ENCODE data around the gene EEF1A2.

The EEF1A2 gene

DNA sequence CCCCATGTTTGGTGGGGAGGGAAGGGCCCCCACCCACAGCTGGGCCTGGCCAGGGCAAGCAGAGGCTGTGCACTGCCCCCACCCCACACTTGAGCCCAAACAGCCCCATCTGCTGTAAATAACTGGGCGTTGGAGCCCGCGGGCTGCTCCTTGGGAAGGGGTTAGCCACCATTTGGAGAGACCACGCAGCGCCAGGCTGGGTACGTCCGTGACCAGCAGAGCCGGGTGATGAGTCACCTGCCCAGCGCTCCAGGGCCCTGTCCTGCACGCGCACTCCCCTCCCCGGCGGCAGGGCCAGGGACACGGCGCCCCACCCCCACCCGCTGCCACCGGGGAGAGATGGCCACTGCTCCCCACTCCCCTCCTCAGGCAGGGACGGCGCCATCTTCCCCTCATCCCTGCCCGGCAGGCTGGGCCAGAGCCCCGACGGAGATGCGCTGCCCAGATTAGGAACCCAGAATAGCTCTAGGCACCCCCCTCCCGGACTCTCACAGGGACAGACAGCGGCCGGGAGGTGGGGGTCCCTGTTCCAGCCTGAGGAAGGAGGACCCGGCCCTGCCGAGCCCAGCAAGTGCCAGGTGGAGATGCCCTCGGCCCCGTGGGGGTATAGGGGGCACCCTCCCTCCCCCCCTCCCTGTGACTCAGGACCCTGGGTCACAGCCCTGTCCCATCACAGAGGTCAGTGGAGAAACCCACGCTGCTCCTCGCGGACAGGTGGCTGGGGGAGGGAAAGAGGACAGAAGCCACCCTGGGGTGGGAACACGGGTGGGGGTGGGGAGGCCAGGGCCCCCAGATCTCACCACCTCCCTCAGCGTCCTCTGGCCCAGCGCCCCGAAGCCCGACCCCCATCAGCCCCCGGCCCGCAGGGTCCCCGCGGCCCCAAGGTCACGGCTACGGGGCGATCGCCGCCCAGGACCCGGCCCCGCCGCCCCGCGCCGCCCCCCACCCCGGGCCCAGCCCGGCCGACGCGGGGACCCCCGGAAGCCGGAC lies 642 bp downstream of the EEF1A2 start:
- DNase-seq = no peak

DNA sequence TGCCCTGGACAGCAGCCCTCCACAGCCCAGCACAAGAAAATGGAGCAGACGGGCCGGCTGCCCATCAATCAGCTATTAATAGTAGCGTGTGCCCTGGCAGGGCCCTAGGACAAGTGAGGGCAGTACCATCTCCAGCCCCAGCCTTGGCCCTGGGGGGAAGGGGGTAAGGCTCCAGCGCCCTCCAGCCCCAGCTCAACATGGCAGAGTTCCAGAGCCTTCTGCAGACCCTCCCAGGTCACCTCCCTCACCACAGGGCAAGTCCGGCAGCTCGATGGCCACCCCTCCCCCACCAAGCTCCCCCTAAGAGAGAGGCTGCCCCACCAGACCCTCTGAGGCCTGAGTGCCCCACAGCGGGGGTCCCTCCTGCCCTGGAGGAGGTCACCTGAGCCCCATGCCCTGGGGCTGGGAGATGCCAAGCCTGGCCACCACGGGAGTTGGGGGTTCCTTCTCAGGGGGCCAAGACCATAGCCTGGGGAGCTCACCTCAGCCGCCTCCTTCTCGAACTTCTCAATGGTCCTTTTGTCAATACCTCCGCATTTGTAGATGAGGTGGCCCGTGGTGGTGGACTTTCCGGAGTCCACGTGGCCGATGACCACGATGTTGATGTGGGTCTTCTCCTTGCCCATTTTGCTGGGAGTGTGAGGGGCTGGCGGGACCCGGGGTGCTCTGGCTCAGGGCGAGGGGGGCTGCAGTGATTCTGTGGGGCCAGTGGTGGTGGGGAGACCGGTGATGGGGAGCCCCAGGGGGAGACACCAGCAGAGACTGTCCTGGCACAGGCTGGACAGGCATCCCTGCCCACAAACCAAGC lies 1.5 kb downstream of the EEF1A2 start:
- no peak for DNase-seq

DNA sequence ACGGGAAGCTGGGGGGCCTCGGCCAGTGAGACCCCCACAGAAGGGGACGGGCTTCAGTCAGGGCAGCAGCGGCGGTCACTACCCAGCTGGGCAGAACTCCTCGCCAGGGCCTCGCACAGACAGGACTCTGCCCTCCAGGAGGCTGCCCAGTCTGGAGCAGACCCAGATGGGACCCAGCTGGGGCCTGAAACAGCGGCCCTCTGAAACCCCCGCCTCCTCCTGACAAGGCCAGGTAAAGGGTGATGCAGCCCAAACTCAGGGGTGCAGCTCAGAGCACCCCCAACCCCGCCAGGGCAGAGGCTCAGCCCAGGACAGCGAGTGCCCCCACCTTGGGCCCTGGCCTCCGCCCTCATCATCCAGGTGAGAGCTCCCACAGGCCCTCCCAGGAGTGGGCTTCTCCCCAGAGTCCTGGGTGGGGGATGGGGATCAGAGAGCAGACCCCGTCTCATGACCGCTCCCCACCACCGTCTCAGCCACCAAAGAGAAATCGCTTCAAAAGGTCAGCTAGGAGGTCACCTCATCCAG lies 2.2 kb downstream of the EEF1A2 start:
- no peak for DNase-seq

DNA sequence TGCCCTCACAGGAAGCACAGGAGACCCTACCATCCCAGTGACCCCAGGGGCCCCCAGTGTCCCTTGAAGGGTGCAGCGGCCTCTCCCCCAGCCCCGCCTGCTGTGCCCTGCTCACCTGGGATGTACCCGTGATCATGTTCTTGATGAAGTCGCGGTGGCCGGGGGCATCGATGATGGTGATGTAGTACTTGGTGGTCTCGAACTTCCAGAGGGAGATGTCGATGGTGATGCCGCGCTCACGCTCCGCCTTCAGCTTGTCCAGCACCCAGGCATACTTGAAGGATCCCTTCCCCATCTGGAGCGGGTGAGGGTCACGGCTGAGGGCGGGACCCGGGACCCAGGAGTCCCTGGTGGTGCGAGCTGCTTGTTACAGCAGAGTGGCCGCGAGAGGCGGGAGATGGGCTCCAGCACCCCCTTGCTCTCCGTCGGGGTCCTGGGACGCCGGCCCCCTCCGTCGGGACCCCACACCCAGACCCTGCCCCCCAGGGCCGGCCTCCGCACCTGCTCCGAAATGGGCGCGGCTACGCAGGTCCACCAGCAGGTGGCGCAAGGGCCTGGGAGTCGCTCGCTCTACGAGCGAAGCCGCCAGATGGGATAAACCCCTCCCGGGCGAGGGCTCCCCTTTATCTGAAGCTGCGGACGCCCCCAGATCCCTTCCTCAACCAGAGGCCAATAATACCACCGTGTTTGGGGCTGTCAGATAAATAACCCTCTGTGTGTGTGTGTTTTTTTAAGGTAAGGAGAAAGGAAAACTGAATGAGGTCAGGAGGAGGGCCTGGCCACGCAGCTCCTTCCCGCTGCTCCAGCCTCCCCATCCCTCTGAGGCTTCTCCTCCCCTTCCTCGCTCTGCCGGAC lies 2.9 kb downstream of the EEF1A2 start:
- peak in 1 of 2 donors; percentile 39 for DNase-seq

DNA sequence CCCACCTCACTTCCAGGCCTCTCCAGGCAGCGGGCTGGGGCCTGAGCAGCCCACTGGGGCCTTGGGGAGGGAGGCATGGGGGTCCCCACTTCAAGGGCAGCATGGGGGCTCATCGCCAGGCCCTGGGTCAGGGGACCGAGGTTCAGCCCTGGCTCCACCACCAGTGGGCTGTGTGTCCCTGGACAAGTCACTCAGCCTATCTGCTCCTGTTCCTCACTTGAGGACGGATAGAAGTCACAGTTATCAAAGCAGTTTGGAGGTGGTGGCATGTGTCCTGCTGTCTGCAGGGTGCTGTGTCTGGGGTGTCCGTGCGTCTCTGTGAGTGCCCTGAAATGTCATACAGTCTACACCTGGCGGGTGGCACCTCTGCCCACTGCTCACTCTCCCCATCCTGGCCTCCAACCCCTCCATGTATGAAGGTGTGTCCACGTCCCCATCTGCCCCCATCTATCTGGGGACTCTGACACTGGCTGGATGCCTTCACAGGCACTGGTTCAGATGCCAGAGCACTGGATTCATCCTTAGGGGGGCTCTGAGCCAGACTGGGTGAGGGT lies 3.6 kb downstream of the EEF1A2 start:
- DNase-seq = no peak

DNA sequence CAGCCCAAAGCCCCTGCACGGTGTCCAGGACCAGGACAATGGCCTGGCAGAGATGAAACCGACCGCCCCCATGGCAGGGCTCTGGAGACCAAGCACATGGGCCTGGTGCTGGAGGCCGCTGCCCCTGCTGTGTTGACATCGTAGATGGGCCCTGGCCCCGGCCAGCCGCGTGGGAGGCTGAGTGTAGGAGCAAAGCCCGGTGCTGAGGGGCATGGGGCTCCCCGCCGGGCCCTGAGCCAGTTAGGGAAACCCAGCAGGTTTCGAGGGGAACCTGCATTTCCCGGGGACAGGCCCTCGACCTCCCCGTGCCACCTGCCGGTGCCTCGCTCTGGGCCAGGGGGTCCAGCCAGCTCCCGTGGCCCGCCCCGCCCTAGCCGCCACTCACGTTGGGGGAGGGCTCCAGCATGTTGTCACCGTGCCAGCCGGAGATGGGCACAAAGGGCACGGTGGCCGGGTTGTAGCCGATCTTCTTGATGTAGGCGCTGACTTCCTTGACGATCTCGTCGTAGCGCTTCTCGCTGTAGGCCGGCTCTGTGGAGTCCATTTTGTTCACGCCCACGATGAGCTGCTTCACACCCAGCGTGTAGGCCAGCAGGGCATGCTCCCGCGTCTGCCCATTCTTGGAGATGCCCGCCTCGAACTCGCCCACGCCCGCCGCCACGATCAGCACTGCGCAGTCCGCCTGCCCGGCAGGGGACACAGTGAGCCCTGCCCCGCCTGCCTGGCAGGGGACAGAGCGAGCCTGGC lies 4.3 kb downstream of the EEF1A2 start:
- no peak for DNase-seq

DNA sequence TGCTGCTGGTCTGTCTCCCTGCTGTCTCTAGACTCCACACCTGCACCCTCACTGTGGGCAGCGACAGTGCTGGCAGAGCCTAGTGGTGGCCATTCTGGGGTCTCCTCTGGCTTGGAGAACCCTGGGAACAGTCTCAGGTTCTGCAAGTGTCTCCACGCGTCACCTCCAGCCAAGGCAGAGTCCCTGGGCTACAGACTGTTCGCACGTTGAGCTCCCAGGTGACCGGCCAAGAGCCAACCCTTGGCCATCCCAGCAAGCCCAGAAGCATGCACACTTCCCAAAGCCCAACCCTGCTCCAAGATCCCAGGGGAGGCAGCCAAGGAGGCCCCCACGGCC lies 4.8 kb downstream of the EEF1A2 start:
- no peak for DNase-seq

DNA sequence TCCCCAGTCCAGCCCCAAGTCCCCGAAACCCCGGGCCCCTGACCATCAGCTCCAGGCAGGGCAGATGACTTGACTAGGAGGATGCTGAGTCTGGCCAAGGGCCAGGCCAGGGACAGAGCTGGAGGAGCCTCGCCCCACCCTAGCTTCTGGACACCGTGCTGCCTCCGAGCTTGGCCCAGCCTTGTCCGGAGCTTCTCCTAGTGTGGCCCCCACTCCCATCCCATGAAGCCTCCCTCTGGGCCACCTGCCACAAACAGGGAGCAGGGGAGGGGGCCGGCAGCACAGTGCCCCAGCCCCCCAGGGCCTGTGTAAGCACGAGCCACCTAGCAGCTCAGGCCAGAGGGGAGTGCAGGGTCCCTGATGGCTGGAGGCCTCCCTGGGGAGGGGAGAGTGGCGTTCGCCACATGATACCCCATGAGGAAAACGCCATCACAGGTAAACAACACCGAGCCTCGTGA lies 5.3 kb downstream of the EEF1A2 start:
- DNase-seq = no peak

DNA sequence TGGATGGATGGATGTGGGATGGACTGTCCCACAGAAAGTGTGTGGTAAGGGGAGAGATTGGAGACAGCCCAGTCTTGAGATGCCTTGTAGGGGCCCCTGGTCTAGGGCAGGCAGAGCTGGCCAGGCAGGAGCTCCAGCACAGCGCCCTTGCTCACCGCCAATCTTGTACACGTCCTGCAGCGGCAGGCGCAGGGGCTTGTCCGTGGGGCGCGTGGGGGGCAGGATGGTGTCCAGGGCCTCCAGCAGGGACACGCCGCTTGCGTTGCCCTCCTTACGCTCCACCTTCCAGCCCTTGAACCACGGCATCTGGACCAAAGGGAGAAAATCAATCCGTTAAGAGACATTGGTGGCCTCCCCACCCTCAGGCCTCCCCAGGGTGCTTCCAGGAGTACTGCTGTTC lies 5.9 kb downstream of the EEF1A2 start:
- no peak for DNase-seq

DNA sequence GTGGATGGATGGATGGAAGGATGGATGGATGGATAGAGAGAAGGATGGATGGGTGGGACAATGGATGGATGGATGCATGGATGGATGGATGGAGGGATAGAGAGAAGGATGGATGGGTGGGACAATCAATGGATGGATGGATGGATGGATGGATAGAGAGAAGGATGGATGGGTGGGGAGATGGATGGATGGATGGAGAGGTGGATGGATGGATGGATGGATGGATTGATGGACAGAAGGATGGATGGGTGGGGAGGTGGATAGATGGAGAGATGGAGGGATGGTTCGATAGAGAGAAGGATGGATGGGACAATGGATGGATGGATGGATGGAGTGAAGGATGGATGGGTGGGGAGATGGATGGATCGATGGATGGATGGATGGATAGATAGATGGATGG lies 6.4 kb downstream of the EEF1A2 start:
- no peak for DNase-seq

DNA sequence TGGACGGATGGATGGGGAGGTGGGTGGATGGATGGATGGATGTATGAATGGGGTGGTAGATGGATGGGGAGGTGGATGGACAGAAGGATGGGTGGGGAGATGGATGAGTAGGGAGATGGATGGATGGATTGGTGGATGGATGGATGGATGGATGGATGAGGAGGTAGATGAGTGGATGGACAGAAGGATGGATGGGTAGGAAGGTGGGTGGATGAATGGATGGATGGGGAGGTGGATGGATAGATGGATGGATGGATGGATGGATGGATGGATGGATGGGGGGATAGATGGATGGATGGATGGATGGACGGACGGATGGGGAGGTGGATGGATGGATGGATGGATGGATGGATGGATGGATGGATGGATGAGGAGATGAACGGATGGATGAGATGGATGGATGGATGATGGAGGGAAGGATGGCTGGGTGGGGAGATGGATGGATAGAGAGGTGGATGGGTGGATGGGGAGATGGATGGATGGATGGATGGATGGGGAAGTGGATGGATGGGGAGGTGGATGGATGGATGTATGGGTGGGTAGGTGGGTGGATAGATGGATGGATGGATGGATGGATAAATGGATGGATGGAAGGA lies 7.2 kb downstream of the EEF1A2 start:
- DNase-seq = no peak

DNA sequence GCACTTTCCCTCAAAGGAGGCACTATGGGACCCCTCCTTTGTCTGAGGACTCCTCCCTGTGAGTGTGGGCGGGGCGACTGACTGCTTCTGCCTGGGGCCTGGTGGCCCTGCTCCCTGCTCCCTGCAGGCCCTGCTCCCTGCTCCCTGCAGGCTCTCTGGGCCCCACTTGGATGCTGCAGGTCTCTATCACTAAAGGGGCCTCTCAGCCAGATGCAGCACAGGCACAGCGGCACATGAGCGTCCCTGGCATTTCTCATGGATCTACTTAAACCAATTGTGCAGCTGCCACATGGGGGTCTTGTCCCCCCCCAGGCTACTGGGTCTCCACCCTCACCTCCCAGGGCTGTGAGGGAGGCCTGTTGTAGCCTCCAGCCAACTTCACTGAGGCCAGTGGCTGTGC lies 7.8 kb downstream of the EEF1A2 start:
- DNase-seq = no peak

DNA sequence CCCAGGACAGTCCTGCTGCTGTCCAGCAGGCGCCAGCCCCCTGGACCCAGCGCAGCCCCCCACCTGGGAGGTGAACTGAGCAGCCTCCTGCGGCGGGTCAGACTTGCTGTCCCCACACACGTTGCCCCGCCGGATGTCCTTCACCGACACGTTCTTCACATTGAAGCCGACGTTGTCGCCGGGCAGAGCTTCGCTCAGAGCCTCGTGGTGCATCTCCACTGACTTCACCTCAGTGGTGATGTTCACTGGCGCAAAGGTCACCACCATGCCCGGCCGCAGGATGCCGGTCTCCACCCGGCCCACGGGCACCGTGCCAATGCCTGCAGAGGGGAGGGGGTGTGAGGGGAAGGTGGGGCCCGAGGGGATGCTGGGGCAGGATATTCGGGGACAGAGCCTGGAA lies 8.5 kb downstream of the EEF1A2 start:
- no peak for DNase-seq

DNA sequence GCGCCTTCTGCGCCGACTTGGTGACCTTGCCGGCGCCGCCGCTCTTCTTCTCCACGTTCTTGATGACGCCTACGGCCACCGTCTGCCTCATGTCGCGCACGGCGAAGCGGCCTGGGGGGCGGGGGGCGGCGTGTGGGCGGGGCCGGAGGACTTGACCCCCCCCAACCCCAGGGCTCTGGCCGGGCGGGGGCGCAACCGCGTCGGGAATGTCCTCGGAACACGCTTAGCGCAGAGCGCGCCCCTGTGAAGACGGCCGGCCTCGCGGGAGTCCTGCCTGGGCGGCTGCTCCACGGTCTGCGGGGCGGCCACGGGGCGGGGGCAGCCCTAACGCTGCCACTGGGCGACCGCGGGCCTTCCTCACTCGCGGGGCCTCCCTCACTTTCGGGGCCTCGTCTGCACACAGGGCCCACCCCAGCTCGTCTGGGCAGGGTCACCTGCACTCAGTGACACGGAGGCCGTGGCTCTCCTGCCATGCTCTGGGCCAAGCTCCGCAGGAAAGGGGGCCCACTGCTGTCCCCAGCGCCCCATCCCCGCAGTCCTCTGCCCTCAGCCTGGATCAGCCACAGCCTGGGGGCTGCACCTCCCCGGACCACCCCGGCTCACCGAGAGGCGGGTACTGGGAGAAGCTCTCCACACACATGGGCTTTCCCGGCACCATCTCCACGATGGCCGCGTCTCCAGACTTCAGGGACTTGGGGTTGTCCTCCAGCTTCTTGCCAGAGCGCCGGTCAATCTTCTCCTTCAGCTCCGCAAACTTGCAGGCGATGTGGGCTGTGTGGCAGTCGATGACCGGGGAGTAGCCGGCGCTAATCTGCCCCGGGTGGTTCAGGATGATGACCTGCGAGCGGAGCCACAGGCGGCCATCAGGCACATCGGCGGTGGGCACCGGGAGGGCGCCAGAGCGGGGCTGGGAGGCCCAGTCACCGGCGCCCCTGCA lies 10.3 kb downstream of the EEF1A2 start:
- no peak for DNase-seq

DNA sequence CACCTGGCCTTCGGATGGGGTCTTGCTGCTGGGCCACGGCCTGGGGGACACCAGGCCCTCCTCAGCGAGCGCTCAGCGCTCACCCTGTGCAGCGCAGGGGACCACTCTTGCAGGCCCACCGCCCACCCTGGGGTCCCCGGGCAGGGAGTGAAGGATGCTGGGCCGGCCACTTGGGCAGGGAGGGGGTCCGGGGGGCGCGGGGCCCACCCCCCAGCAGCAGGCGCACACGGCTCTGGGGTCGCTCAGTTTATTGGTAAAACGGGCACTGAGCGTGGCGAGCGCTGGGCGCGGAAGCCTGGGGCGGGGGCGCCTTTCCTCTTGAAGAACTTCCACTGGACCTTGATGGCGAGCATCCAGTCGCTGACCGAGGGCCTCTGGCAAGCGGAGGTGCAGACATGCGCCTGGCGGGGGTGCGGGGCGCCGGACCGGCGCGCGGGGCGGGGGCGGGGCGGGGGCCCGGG lies 11.1 kb downstream of the EEF1A2 start:
- DNase-seq = no peak

DNA sequence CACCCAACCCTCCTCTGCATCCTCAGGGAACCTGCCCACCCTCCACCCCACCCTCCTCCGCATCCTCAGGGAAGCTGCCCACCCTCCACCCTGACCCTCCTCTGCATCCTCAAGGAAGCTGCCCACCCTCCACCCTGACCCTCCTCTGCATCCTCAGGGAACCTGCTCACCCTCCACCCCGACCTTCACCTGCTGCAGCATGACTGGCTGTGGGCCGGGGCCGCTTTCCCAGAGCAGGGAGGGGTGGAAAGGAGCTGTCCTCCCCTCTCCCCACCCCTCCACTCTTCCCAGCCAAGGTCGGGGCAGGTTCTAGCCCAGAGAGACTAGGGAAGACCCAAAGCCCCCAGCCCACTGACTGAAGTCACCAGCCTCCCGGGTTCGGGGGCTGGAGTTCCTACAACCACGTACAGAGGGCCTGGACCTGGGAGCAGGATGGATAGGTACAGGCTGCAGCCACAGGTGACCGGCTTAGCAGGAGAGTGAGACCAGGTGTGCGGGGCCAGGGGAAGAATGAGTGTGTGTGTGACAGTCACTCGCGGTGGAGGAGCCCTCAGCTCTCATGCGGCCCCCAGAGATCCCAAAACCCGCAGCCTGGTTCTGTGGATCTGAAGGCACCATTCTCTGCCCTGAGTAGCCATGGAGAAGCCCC lies 11.6 kb downstream of the EEF1A2 start:
- no peak for DNase-seq

DNA sequence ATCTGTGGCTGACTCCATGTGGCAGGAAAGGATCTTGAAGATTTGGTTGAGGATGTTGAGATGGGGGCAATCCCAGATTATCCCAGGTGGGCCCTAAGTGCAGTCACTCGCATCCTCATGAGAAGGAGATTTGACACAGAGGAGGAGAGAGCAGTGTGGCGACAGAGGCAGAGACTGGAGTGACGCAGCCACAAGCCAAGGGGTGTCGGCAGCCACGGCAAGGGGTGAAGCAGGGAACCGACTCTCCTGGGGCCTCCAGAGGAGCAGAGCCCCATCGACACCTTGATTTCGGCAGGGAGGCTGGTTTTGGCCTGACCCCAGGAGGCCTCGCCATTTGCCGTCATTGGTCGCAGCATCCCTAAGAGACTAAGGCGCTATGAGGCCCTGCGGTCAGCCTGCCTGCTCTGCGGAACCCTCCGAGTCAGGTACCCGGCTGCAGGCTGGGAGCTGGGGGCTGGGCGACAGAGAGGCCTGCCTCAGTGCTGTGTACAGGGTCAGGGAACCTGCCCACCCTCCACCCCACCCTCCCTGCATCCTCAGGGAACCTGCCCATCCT lies 12.5 kb downstream of the EEF1A2 start:
- no peak for DNase-seq

DNA sequence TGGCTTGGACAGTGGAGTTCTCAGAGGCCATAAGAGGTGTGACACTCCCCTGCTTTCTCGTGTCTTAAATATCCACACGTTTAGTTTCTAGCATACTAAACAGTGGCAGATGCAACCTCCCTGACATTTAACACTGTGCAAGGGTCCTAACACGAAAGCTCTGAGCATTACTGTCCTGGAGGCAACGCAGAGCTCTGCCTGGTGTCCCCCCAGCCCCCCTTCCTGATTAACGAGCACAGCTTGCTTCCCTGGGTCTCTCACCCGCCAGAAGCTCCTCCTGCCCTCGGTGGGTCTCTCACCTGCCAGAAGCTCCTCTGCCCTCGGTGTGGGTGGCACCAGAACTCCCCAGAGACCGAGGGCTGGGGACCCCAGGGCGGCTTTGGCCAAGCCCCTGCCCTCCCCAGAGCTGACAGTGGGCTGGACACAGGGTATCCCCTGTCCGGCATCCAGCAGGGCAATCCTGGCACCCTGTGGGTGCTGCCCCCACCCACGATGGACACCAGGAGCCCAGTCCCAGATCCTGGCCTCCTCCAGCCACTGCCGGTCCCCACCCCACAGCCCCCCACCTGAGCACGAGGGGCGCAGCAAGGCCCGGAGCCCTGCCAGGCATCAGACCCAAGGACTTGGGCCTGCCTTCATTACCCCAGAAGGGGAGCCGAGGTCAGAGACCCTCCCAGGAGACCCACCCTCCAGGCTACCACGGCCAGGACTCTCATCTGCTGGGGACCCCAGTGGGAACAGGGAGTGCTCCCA lies 14.1 kb downstream of the EEF1A2 start:
- DNase-seq = no peak
